DND-41 (cell line): Measurements from ENCODE around the gene PRSS12.

Source experiments
- ATAC-seq: fragments of 200-7000 bp; cut with Tn5 transposase; 3 replicates; pipeline ENCODE4 v1.9.1; 2021; ENCODE audit warnings: low read depth; ENCODE audit not compliant: insufficient read depth
- DNase-seq: peaks from one replicate; pipeline ENCODE4 v3.0.0-alpha.2; 2020
- H2AFZ ChIP-seq: 2 replicates; pipeline ENCODE4 v1.6.0; 2012; ENCODE audit warnings: low read depth, low read length
- H3K27ac ChIP-seq: 2 replicates; pipeline ENCODE4 v1.5.1; 2012; ENCODE audit warnings: low read length, inconsistent platforms
- H3K27me3 ChIP-seq: fragments of 200-600 bp; sonication (generic); 2 replicates; pipeline ENCODE4 v1.6.0; 2012; ENCODE audit warnings: low read length, mild to moderate bottlenecking, inconsistent platforms; ENCODE audit not compliant: insufficient read depth, poor library complexity
- H3K36me3 ChIP-seq: 2 replicates; pipeline ENCODE4 v1.5.1; 2012; ENCODE audit warnings: low read length, inconsistent platforms; ENCODE audit not compliant: insufficient read depth
- H3K4me1 ChIP-seq: 2 replicates; pipeline ENCODE4 v1.5.1; 2012; ENCODE audit warnings: mild to moderate bottlenecking, low read length; ENCODE audit not compliant: insufficient read depth
- H3K4me2 ChIP-seq: 2 replicates; pipeline ENCODE4 v1.6.0; 2012; ENCODE audit warnings: mild to moderate bottlenecking, moderate library complexity, low read length, inconsistent platforms; ENCODE audit not compliant: insufficient read depth
- H3K4me3 ChIP-seq, 2 experiments: fragments of 200-600 bp in 1 of 2; shearing (Covaris generic) in 1 of 2; 2 replicates each; pipeline ENCODE4 v1.5.1; 2012 to 2016; ENCODE audit warnings: inconsistent platforms in 2 of 2, low read length in 2 of 2, mild to moderate bottlenecking in 2 of 2, low read depth in 1 of 2, moderate library complexity in 1 of 2
- H3K79me2 ChIP-seq: 2 replicates; pipeline ENCODE4 v1.6.0; 2012; ENCODE audit warnings: low read length, inconsistent platforms; ENCODE audit not compliant: insufficient read depth
- H3K9ac ChIP-seq: 2 replicates; pipeline ENCODE4 v1.6.0; 2012; ENCODE audit warnings: low read depth, mild to moderate bottlenecking, inconsistent platforms, low read length, moderate library complexity
- H3K9me3 ChIP-seq: 2 replicates; pipeline ENCODE4 v1.5.1; 2012; ENCODE audit warnings: low read length, moderate library complexity, mild to moderate bottlenecking, inconsistent platforms; ENCODE audit not compliant: insufficient read depth, severe bottlenecking
- H4K20me1 ChIP-seq: 2 replicates; pipeline ENCODE4 v1.6.0; 2012; ENCODE audit warnings: low read length; ENCODE audit not compliant: insufficient read depth
- CTCF ChIP-seq: IDR thresholded peaks from 2 replicates; pipeline ENCODE4 v1.5.1; 2012; ENCODE audit warnings: borderline replicate concordance, low read length, moderate library complexity, mild to moderate bottlenecking; ENCODE audit not compliant: poor library complexity, severe bottlenecking; ENCODE audit errors: extremely low read depth
- EZH2 ChIP-seq: IDR thresholded peaks from 3 replicates; pipeline ENCODE4 v1.6.1; 2012; ENCODE audit warnings: borderline replicate concordance, low read depth, mild to moderate bottlenecking, moderate library complexity, low read length, inconsistent platforms; ENCODE audit not compliant: severe bottlenecking

Gene PRSS12

GRCh38 chr4:118369231-118369630 is 16.4 kb upstream of the PRSS12 start:
- Histone ChIP-seq H3K27ac (no peak overlapping the region), H3K9me3 (no peaks in the 10 kb centered on the region), H3K4me3 (no peak overlapping the region), H3K9ac (no peak overlapping the region), H4K20me1 (no peaks in the 10 kb centered on the region), H3K79me2 (no peaks in the 10 kb centered on the region), H3K27me3 (no peaks in the 10 kb centered on the region), H2AFZ (no peak overlapping the region), H3K4me2 (no peak overlapping the region), H3K36me3 (no peaks in the 10 kb centered on the region), H3K4me1 (no peaks in the 10 kb centered on the region)
- ATAC-seq (no peak), DNase-seq (no peak)
- TF ChIP-seq CTCF (no peak), EZH2 (no peak)

- TF ChIP-seq CTCF (no peak), EZH2 (no peak)
- Histone ChIP-seq H3K27me3 (peaks cover 5% of the 10 kb centered on the region), H3K9ac (no peak overlapping the region), H3K27ac (no peak overlapping the region), H3K4me1 (no peaks in the 10 kb centered on the region), H3K9me3 (no peaks in the 10 kb centered on the region), H3K4me2 (no peak overlapping the region), H3K79me2 (no peaks in the 10 kb centered on the region), H3K36me3 (no peaks in the 10 kb centered on the region), H2AFZ (no peak overlapping the region), H3K4me3 (no peak overlapping the region), H4K20me1 (no peaks in the 10 kb centered on the region)
- no peak for DNase-seq
- ATAC-seq: no peak
Observed at GRCh38 chr4:118367872-118368271, 15.1 kb upstream of the PRSS12 start.

DNA sequence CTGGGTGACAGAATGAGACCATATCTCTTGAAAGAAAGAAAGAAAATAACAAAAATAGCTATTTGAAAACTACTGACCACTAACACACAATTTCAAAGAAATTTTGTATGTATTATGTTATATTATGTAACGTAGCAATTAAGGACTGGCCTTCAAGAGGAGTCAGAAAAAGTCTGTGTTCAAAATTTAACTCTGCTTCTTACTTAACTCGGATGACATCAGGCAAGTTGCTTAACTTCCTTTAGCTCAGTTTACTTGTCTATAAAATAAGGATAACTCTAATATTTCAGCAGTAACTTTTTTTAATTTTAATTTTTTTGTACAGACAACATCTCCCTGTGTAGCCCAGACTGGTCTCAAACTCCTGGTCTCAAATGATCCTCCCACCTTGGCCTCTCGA is 14.6 kb upstream of the PRSS12 start:
- no peaks in the 10 kb centered on the region for H3K9me3 ChIP-seq
- no peaks in the 10 kb centered on the region for H3K79me2 ChIP-seq
- no peak overlapping the region for H3K4me2 ChIP-seq
- no peak for ATAC-seq
- H3K4me1 ChIP-seq: no peaks in the 10 kb centered on the region
- H4K20me1 ChIP-seq: no peaks in the 10 kb centered on the region
- no peaks in the 10 kb centered on the region for H3K36me3 ChIP-seq
- no peak for DNase-seq
- H3K9ac ChIP-seq: no peak overlapping the region
- H2AFZ ChIP-seq: no peak overlapping the region
- peaks cover 5% of the 10 kb centered on the region for H3K27me3 ChIP-seq
- H3K27ac ChIP-seq: no peak overlapping the region
- TF ChIP-seq CTCF: no peak
- no peak for TF ChIP-seq EZH2
- no peak overlapping the region for H3K4me3 ChIP-seq

- Histone ChIP-seq H4K20me1 (no peaks in the 10 kb centered on the region), H3K4me2 (no peak overlapping the region), H3K9ac (no peak overlapping the region), H2AFZ (no peak overlapping the region), H3K27ac (no peak overlapping the region), H3K9me3 (no peaks in the 10 kb centered on the region), H3K36me3 (no peaks in the 10 kb centered on the region), H3K27me3 (peaks cover 5% of the 10 kb centered on the region), H3K4me1 (no peaks in the 10 kb centered on the region), H3K79me2 (no peaks in the 10 kb centered on the region), H3K4me3 (no peak overlapping the region)
- ATAC-seq (no peak), DNase-seq (no peak)
- TF ChIP-seq CTCF (no peak), EZH2 (no peak)
Observed at GRCh38 chr4:118363166-118363565, 10.4 kb upstream of the PRSS12 start.
